HG03280 (cell line): ENCODE measurements around the gene FLT4.
A peak's percentile ranks its signal among the peaks of the same experiment; 100 is the strongest.

ENCODE experiments used
- ATAC-seq: cut with Tn5 transposase; IDR thresholded peaks from one replicate; pipeline ENCODE4 v1.9.1; 2021; ENCODE audit warnings: mild to moderate bottlenecking, moderate library complexity; ENCODE audit not compliant: unreplicated experiment

FLT4 gene

GRCh38 chr5:180628211-180628610 is 21.2 kb downstream of the FLT4 start:
- ATAC-seq: no peak

DNA sequence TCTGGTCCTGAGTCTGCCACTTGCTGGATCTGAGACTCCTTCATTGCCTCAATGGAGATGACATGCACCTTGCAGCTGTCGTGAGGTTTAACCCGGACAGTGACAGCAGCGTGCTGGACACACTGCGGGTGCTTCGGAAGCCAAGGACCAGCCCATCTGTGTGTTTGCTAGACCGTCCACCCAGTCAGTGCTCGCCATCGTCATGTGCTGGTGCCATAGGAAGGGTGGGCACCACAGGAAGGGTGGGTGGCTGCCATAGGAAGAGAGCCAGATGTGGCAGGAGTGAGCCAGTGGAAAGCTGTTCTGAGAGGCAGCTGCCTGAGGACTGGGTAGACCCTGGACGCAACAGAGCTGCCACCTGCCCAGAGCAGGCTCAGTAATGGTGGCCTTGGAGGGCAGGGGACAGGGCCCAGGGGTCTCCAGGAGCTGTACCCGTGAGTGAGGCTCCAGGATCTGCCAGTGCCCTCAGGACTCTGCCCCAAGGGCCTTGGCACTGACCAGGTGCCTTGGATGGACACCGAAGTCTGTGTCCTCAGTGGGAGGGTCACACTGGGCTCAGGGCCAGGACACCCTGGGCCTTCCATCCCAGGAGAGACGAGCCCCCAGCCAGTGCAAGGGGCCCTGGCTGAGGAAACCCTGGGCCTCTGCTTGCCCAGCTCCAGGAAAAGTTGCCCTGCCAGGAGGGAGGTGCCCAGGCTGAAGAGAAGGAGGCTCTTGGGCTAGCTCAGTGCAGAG is 21.8 kb downstream of the FLT4 start:
- ATAC-seq: no peak

DNA sequence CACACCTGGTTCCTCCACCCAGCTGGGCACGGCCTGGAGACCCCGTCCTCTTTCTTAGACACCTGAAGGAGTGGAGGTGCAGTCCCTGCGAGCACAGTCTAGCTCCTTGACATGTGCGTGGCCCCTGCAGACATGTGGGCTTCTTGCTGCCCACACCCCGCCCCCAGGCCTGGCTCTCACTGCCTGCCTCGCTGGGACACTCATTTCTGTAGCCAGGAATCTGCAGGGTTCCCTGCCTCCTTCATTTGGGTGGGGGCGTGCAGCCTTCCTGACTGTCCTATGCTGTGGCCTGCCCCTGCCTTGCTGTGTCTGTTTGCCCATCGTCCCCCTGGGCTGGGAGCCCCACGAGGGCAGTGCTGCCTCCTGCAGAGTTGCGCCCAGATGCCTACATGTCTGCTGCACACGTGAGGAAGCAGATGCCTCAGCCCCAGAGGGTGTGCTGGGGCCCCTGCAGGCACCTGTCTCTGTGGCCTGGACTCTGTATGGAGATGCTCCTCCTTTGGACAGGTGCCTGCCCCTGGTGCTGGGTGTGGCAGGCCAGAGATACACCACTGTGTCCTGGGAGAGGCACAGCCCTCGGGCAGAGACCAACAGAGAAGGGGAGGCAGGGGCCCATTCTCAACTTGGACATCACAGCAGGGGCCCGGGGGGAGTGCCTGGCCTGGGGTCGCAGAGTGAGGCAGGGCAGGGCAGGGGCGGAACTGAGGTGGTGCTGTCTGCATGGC is 22.6 kb downstream of the FLT4 start:
- no peak for ATAC-seq

GRCh38 chr5:180625791-180626660 is 23.4 kb downstream of the FLT4 start:
- no peak for ATAC-seq

DNA sequence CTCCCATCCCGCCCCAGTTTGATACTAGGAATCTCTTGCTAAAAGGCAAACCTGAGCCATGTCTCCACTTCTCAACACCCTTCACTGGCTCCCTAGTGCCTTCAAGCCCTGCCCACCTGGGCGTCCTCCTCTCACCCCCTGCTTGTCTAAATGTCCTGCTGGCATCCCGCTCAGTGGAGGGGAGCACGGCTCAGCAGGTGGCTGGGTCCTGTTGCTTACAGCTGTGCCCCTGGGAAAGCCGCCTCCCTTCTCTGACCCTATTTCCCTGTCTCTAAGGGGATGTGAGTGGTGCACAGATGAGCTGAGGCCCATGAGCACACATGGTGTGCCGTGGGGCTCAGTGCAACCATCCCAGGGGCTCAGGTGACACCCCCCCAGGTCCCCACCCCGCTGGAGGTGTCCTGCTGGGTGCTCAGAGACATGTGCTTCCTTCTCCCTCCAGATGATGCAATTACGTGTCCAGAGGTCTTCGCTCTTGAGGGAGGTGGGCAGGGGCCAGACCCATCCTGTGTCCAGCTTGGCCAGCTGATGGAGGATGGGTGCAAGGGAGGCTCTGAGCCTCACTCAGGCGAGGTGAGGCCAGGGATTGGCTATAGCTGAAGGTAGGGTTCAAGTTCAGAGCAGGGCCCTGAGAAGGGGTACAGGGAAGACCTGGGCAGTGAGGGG is 24.1 kb downstream of the FLT4 start:
- no peak for ATAC-seq

DNA sequence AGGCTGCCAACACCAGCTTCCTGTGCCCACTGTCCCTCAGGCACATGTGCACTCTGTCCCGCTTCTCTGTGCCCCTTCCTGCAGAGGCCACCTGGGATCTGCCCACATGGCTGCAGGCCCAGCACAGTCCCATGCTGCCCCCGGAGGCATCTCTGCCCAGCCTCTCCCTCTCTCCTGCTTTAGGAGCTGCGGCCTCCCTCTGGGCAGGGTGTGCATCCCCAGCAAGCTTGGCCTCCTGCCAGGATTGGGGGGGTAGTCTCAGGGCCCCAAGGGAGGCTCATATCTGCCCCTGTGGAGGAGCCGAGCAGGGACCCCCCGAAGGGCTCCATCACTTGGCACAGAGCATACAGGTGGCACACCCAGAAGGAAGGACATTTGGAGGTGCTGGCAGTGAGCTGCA is 24.8 kb downstream of the FLT4 start:
- no peak for ATAC-seq

- ATAC-seq: no peak
Observed at GRCh38 chr5:180623844-180624243, 25.6 kb downstream of the FLT4 start.

GRCh38 chr5:180623411-180623834 is 26.0 kb downstream of the FLT4 start:
- ATAC-seq: no peak

GRCh38 chr5:180622910-180623309 is 26.5 kb downstream of the FLT4 start:
- no peak for ATAC-seq

- ATAC-seq: no peak
Observed at GRCh38 chr5:180621311-180621710, 28.1 kb downstream of the FLT4 start.

GRCh38 chr5:180620014-180620413 is 29.4 kb downstream of the FLT4 start:
- ATAC-seq: no peak

DNA sequence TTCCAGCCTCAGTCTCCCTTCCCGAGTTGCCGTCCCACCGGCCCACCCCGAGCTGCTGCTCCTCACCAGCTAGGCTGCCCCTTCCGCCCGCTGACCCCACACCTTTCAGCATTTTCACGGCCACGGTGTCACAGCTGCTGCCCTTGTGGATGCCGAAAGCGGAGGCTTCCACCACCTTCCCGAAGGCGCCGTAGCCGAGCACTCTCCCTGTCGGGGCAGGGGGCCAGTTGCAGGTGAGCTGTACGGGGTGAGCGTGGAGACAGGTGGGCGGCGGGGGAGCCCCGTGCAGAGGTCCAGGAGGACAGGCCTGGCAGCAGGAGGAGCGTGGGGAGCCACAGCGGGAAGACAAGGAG is 29.9 kb downstream of the FLT4 start:
- no peak for ATAC-seq

- peak; percentile 44 for ATAC-seq
Observed at GRCh38 chr5:180618829-180619562, 30.4 kb downstream of the FLT4 start.

DNA sequence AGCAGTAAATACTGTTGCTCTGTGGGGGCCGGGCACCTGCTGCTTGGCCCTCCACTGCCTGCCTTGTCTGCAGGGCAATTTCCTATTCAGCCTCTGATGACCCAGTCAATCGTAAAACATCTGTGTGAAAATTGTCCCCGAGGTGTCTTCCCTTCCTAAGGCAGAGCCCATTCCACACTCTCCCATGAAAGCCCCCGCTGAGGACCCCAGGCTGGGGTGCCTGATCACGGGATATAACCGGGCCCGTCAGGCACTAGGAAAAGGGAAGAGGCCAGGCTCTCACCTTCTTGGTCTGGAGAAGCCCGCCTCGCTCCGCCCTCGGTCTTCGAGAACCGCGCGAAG is 30.9 kb downstream of the FLT4 start:
- no peak for ATAC-seq

GRCh38 chr5:180613814-180614188 is 35.6 kb downstream of the FLT4 start:
- ATAC-seq: no peak

DNA sequence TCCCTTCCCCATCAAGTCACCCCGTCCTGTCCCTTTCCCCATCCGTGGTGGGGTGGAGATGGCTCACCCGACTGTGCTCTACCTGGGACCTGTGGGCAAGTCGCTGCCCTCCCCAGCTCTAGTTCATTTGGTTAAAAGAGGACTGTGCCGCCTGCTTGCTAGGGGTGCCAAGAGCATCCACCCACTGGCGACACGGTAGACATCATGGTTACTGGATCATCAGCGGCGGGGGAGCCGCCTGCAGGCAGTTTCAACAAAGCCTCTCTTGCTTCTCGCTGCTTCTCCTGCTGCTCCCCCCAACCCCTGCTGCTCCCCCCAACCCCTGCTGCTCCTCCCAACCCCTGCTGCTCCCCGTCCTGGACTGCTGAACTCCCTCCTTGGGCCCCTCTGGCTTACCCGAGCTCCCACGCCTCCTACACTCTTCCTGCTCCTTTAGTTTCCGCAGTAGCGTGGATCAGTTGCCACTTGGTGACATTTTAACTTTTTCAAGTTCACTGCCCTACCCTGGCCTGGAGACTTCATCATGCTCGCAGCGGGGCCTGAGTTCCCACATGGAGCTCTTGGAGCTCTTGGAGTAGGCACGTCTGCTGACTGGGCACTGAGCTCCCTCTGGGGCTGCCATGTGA is 36.1 kb downstream of the FLT4 start:
- no peak for ATAC-seq

DNA sequence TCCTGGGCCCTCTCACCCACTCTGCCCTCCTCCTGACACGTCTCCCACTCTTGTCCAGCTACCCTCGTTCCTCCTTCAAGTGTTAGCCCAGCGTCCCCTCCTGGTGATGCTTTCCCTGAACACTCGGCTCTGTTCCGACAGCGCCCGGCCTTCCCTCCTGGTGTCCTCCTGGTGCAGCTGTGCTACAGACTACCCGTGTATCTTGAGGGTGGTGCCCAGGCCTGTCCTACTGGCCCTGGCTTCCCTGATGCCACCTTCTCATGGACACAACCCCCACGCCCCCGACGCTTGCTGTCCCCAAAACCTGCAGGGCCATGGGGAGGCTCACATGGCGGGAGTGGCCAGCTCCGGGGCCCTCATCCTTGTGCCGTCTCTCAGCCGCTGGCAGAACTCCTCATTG is 36.7 kb downstream of the FLT4 start:
- no peak for ATAC-seq

DNA sequence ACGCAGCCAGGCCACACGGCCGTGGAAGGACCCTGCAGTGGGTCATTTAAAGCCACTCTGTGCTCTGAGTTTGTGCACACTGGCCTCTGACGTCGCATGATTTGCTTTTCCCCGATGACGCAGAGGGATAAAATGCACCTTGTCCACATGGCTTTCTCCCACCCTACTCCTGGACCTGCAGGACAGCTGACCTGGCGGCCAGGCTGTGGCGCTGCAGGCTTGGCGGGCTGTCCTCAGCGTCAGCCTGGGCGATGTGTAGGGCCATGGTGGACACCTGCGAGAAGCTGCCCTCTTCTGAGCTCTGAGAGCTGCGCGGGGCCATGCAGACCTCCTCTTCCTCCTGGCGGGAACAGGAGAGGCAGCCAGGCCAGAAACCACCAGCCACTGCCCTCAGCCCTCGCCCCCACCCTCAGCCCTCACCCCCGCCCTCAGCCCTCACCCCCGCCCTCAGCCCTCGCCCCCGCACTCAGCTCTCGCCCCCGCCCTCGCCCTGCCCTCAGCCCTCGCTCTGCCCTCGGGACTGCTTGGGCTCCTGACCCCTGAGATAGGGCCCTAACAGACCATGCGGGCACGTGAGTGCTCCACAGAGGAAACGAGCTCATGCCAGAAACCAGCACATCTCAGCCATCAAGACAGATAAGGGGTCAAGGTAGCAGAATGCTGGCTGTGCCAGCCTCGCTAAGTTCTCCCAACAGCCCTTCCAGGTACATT is 38.1 kb downstream of the FLT4 start:
- no peak for ATAC-seq

- ATAC-seq: no peak
Observed at GRCh38 chr5:180609817-180610550, 39.4 kb downstream of the FLT4 start.
